Measurements from ENCODE around the gene IMPA2. TPM values are rescaled to one million over a fixed set of nuclear protein-coding genes. Genes with fewer than 3 reads are reported as not detected.

Gene IMPA2
- total RNA-seq, 1 donor from 2014 or later: 17.8 TPM

DNA sequence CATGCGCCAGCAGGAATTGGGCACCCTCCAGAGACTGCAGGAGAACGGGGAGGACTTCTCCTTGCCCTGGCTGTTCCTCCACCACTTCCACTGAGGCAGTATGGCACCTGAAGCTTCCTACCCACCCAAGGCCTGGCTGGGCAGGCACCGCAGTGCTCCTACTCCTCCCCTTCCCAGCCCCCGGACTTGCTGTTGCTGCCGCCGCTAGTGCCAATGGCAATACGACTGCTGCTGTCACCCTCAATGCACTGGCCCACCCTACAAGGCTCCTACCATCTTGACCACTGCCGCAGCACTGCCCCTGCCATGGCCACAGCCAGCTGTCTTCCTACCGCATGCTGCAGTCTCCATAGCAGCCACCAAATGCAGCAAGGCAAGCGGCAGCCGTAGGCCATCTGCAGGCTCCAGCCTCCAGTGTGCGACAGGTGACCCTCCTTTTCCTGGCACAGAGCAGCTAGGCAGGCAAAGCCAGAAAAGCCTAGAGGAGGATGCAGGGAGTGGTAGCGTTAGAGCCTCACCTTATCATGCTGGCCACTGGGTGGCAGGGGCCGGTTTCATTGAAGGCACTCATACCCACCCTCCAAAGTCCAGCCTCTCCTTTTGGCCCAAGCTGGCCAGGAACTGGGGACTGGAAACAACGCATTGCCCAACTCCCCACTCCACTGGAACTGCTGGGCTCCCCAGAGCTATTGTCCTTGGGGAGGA, 64.9 kb downstream of the IMPA2 start:
- DNase-seq (ENCODE audit: low read depth): peak; percentile 32

DNA sequence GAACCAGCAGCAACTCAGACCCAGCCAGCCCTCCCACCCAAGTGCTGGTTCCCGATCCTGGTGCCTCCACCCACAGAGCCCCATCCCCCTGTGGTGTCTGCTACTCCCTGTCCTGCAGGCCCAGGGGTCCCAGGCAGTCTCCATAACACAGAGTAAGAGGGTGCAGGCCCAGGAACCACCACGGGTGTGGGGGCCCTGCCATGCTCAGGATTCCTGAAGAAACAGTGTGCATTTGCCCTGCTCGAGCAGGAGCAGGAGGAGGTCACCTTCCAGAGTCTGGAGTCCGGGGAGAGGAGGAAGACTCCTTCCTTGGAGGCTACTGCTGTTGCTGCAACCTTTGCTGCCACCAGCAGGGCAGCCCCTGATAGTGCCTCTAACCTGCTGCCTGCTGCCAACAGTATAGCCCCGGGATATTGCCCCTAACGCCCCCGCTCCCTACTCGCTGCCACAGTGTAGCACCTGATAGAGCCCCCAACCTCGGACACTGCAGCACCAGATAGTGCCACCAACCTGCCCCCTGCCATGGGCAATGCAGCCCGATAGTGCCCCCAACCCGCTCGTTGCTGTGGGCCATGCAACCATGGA, 65.5 kb downstream of the IMPA2 start:
- no peak for DNase-seq (ENCODE audit: low read depth)

DNA sequence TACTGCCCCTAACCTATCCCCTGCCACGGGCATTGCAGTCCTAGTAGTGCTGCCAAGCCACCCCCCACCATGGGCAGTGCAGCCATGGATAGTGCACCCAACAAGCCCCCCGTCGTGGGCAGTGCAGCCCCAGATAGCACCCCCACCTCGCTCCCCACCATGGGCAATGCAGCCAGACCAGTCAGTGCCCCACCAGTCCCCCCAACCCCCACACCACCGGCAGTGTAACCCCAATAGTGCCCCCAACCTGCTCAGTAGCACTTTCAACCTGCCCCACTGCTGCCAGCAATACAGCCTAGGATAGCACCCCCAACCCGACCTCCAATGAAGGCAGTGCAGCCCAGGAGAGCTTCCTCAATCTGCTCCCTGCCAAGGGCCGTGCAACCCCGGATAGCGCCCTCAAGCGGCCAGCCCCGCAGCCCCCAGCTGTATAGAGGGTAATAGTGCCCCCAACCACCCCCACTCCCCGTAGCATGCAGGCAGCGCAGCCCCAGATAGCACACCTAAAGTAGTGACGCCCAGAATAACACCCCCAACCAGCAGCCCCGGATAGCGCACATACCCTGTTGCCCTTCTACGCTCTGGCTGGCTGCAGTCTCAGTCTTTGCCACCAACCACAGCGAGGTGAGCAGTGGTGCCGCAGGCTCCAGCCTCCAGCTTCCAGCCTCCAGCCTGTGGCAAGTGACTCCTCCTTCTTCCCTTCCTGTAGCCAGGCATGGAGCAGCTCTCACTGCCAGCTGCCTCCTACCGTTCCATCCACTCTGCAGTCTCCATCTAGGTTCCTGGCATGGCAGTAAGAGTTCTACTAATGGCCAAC, 66.9 kb downstream of the IMPA2 start:
- DNase-seq (ENCODE audit: low read depth): no peak

DNA sequence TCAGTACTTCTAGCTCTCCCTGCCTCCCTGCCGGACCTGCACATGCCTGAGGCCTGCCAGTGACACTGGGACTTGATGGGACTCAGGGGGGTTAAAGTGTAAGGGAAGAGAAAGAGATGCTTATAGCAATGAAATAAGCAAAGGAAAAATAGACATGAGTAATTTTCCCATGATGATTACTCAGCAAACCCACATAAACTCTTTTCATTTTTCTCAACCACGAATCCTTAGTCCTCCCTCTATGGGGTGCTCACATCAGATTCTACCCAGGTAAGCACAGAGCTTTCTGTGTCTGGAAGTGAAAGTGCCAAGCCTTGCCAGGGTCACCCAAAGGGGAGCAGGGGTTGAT, 67.5 kb downstream of the IMPA2 start:
- DNase-seq (ENCODE audit: low read depth): peak; percentile 65

DNA sequence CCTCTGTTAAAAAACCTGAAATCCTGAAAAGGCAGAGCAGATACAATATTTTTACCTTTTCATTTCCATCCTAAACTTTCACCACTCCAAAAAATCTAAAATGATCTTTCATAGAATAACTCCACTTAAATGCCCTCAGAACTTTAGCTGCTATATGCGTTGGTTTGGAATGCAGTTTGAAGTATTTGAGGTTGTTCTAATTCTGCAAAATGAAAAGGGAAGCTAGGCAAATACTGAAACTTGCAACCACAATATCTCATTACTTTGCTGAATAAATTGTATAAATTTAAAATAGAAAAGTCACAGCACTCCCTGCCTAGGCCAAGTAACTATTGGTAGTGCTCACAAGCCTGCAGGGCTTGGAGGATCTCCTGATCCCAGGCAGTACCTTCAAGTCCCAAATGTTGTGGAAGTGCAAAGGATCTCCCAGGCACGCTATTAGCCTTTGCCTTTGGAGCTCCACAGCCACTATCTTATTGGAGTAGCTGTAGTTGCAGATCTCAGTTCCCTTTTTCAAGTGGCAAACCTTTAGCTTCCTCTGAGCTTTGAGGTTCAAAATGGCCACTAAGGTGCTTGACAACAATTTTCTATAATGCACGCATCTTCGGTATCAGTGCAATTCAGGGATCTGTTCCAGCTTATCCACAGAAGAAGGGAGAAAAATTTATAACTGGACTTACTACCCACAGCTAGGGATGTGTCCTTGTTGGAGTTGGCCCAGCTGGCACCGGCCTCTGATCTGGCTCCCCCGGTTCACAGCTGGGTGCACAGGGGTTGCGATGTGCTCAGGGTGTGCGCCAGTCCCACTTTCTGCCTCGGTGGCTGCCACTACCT, 68.9 kb downstream of the IMPA2 start:
- DNase-seq (ENCODE audit: low read depth): no peak

DNA sequence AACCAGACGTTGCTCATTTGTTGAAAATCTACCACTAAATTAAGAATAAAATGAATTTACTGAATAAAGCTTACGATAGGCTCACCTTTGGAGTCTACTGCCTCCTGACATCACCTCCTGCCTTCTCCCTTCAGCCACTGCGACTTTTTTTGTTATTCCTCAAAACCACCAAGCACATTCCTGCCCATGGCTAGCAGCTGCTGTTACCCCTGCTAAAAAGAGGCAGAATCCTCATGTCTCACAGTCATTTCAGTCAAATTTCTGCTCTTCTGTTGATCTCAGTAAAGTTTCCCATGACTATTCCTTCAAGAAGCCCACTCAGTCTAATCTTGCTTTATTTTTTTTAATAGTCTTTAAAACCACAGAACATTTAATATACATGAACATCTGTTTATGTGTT, 71.6 kb downstream of the IMPA2 start:
- DNase-seq (ENCODE audit: low read depth): peak; percentile 74

DNA sequence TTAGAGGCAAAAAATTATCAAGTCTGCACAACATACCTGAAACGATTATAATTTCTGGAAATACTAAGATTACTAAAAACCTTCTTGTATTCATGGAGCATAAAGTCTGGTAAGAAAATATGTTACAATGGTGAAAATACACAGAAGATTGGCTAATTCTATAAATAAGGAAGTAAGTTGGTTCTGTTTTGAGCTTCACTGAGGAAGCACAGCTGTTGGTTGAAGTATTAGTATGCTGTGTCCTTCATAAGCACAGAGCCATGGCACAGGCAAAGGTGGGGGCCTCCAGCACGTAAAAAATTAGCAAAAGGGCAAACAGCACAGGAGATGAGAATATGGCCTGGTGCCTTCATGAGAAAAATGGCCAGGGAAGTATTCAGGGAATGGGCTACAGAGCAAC, 72.0 kb downstream of the IMPA2 start:
- DNase-seq (ENCODE audit: low read depth): no peak

DNA sequence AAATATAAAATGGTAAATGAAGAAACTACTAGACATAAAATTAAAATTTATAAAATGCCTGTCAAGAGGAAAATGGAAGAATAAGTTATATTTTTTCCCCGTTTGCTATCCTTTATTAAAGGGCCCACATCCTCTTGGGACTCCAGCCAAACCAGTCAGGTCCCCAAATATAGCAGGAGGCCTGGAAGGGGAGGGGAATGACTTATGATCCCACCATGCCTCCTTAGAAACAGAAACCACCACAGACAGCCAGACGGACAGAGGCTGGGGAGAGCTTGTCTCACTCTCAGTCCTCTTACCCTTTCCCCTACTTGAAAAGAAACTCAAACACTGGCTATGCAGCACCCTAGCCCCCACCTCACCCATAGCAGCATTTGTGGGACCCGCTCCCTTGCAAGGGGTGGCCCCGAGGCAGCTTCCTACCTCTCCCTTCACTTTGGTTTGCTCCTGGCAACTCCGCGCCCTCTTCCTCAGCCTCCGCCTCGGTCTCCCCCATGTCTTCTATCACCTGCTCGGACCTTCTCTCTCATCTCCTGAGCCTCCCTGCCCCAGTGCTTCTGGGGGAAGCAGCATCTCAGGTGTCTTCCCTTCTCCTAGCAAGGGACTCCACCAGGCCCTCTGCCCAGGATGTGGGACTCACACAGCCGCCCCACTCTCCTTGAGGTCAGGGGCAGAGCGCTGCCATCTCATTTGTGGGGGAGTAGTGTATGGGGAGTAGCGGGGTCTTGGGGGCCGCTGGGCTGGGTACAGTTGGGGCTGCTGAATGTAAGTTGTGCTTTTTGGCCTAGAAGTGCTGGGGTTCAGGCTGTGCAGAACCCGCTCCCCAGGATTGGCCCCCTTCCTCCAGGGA, 75.0 kb downstream of the IMPA2 start:
- peak; percentile 56 for DNase-seq (ENCODE audit: low read depth)

DNA sequence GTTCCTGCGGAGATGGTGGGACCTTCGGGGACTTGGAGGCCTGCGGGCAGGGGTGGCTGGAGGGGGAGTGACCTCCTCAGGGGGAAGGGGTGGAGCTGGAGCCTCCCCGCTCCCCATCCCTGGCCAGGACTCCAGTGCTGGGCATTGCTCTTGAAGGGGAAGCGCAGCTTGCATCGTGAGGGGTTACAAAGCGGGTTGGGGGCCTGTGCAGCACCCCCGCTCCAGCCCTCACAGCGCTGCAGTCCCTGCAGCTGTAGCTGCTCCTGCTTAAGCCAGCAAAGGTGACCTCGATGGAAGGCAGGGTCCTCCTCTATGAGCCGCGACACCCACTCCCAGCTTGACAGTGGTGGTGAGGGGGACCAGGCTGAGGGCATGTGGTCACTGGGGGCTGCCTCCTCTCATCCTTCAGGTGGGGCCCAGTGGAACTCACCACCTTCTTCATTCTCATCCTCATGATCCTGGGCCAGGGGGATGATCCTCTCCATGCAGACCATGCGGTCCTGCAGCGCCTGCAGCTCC, 75.6 kb downstream of the IMPA2 start:
- DNase-seq (ENCODE audit: low read depth): no peak

DNA sequence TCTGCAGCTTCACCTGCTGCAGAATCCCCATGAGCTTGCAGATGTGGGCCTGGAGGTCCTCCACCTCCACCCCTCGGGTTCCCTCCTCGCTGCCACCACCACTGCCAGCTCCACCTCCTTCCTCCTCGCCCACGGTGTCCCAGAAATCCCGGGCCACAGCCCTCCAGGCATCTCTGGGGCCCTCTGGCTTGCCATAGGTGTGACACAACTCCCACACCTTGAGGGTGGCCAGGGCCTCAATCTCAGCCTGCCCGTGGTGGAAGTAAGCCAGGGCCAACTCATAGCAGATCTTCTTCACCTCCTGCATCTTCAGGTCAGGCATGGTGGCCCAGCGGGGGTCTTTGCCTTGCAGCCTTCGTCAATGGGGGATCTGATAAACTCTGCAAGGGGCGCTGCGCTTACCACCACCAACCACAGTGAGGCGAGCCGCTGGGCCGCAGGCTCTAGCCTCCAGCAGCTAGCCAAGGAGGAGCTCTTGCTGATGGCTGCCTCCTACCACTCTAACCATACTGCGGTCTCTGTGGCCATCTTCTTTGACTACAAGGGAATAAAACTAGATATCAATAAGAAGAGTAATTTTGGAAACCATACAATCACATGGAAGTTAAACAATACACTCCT, 76.2 kb downstream of the IMPA2 start:
- DNase-seq (ENCODE audit: low read depth): no peak

DNA sequence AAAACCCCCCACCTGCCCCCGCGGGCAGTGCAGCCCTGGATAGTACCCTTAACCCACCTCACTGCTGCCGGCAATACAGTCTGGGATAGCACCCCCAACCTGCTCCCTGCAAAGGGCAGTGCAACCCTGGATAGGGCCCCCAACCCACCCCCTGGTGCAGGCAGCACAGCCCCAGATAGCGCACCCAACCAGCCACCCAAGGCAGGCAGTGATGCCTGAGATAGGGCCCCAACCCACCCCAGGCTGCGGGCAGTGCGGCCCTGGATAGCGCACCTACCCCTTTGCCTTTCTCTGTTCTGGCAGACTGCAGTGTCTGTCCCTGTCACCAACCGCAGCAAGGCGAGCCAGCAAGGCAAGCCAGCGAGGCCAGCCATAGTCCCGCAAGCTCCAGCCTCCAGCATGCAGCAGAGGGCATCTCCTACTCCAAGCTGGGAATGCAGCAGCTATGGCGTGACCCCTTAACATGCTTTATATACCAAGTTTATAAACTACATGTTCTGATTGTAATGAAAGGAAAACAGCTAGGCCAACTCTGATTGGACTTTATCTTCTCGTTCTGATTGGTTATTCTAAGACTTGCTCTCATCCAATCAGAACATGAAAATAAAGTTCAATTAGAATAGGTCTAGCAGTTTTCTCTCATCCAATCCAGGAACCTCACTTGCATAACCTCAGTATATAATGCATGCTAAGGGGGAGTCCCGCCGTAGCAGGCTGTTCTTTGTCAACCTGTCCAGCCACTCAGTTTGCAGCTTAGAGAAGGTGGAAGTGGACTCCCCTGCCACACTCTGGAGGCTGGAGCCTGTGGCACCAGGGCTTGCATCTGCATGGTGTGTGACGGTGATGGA, 78.3 kb downstream of the IMPA2 start:
- no peak for DNase-seq (ENCODE audit: low read depth)

DNA sequence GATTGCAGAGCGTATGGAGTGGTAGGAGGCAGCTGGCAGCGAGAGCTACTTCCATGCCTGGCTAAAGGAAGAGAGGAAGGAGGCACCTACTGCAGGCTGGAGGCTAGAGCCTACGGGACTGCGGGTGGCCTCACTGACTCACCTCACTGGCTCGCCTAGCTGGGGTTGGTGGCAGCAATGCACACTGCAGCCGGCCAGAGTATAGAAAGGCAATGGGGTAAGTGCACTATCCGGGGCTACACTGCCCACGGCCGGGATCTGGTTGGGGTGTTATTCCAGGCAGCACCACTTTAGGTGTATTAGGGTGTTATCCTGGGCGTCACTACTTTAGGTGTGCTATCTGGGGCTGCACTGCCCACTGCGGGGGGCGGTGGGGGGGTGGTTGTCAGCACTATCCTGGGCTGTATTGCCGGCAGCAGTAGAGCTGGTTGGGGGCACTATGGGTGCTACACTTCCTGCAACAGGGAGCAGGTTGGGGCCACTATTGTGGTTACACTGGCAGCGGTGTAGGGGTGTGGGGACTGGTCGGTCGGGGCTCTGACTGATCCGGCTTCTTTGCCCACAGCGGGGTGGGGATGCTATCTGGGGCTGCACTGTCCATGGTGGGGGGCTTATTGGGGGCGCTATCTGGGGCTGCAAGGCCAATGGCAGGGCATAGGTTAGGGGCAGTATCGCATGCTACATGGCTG, 79.0 kb downstream of the IMPA2 start:
- DNase-seq (ENCODE audit: low read depth): no peak

DNA sequence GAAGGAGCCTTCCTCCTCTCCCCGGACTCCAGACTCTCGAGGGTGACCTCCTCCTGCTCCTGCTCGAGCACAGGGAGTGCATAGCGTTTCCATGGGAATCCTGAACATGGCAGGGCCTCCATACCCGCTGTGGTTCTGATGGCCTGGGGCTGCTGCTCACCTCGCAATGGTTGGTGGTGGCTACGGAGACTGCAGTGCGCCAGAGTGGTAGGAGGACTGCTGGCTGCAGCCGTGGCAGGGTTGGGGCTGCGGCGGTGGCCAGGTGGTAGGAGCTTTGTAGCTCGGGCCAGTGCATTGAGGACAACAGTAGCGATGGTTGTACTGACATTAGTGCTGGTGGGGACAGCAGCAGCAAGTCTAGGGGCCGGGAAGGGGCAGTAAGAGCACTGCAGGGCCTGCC, 80.4 kb downstream of the IMPA2 start:
- DNase-seq (ENCODE audit: low read depth): no peak

DNA sequence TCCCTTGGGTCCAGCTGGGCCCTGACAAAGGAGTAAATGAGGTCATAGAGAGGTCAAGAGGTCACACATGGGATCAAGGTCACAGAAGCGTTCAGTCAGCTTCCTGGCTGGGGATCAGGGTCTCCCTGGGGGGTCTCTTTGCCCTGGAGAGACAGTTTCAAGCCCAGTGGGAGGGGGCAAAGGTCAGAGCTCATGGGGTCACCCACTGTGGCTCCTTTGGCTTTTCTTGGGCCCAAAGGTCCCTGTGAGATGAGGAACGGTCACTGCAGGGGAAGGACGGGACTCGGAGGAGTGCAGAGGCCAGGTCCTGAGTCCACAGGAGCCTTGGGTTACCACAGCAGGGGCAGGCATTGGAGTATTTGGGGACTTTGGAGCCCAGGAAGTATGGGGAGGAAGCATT, 81.7 kb downstream of the IMPA2 start:
- no peak for DNase-seq (ENCODE audit: low read depth)

DNA sequence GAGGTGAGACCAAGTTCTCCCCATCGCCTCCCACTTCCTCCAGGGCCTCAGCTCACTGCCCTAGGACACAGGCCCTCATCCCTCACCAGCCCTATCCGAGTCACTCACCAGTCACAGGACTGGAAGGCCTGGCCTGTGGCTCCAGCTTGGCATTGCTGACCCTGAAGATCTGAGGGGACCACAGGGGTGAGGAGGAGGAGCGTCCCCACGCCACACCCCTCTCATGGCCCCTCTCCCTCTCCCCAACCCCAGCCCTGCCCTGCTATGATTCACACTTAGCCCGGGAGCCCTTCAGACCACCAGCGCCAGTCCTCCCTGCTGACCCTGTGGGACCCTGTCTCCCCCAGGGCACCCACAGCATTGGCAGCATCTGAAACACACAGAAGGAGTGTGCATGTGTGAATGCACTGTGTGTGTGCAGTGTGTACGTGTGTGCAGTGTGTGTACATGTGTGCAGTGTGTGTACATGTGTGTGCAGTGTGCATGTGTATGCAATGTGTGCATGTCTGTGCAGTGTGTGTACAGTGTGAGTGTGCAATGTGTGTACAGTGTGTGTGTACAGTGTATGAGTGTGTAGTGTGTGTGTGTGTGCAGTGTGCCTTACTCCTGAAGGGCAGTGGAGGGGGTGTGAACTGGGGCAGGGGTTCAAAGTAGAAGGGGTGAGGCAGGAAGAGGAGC, 82.9 kb downstream of the IMPA2 start:
- DNase-seq (ENCODE audit: low read depth): no peak

DNA sequence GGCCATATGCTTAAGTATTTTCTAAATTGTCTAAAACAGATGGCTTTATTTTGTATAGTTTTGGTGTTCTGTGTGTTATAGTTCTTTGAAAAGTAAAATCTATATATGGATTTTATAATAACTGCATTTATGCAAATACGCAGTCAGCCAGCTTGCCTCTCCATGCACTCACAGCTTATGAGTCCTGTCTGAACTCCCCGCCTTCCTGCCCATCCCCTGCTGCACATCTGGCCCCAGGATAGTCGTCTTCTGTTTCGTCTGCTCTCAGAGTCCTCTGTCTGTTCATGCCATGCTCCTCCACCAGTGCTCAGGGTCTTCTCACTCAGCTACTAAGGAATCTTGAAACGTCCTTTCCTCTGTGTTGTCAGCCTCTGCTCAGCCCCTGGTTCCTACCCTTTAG, 84.1 kb downstream of the IMPA2 start:
- no peak for DNase-seq (ENCODE audit: low read depth)

DNA sequence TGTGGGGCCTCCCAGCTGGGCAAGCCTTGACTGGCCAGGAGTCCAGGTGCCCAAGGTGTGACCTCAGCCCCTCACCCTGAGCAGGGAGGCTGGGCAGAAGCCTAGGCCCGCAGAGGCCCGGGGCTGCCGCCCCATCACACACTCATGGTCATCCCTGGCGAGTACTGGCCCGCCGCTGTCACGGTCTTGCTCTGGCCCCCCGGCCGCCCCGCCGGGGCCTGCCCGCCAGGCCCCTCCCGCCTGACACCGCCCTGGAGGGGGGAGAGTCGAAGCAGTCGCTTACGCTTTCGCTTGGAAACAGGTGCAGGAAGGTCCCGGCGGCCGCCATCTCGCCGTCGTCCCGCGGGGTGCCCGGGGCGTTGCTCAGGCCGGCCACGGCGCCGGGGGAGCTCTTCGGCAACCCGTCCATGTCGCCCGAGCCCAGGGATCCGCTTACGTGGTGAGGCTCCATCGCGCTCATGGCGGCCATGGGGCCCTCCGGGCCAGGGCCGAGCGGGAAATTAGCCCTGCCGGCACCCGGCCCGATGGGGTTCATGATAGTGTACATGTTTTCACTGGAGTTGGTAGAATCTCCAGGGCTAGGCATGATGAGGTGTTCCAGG, 85.7 kb downstream of the IMPA2 start:
- DNase-seq (ENCODE audit: low read depth): no peak

Measured in myocyte (in vitro differentiated cells).